ENCODE data around the gene SLC12A4.
"Not testable (repeated sequence)": the region's sequence is repeated elsewhere in the genome, so short reads cannot be mapped to it uniquely, and the experiment has no call there.

Gene SLC12A4

GRCh38 chr16:67926181-67926750 lies 42.2 kb downstream of the SLC12A4 start:
- DNase-seq (ENCODE audit: low read depth): peak; percentile 40

DNA sequence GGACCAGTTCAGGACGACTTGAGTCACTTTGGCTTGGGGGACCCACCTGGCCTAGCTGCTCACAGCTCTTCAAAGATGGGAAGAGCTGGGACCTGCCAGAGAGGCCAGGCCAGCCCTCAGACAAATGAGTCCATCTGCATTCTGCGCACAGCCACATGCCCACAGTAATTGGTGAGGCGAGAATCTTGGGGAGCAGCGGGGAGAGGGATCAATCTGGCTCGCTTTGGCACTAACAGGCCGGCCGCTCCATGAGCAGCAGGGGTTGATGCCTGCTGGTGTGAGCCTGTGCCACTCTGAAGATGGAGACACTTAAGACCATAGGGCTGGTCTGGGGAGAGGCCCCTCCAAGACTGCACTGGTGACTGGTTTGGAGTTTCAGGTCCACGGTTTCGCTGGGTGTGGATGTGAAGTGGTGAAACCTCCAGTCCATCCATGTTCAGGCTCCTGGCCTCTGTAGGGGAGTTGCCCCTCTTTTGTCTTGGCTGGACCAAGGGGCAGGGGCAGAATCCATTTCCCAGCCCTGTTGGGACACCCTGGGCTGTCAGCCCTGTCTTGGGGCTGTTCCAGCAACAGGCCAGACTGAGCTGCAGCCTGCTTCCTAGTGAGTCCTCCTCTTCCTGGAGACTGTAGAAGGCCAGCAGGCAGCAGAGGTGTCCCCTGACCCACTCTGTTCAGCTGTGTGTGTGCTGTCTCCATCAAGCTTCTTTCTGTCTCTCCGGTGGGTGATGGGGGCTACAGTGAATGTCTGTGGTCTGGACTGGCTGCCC lies 44.1 kb downstream of the SLC12A4 start:
- no peak for DNase-seq (ENCODE audit: low read depth)

DNA sequence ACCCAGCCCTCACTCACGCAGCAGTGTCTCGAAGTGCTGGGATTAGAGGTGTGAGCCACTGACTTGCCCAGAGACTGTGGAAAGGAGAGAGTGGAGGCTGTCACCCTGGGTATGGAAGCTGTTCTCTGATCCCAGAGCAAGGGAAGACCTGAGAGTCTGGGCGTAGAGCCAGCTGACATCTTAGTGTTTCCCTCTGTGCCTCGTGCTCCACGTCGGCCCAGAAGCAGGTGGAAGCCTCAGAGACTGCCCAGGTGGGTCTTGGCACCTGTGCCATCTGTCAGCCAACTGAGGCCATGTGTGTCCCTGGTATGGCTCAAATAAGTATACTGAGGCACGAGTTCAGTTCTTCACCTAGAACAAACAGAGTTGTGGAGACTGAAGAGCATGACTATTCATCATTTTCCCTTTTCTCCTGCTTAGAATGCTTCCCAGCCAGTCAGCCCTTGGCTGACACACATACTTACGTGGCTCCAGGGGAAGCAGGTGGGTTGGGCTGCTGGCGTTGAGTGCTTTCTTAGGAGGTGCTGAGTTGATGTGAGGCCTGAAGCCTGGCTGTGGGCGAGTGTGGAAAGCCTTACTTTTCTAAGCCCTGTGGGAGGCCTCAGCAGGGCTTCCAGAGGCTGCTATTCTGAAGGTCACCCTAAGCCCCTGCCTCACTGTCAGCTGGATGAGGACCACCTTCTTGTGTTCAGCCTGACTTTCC lies 44.9 kb downstream of the SLC12A4 start:
- no peak for DNase-seq (ENCODE audit: low read depth)

GRCh38 chr16:67922740-67923139 lies 45.7 kb downstream of the SLC12A4 start:
- DNase-seq (ENCODE audit: low read depth): no peak

- peak; percentile 52 for DNase-seq (ENCODE audit: low read depth)
Measured at GRCh38 chr16:67922221-67922620, 46.2 kb downstream of the SLC12A4 start.

- DNase-seq (ENCODE audit: low read depth): no peak
Measured at GRCh38 chr16:67919622-67920221, 48.7 kb downstream of the SLC12A4 start.

- peak; percentile 82 for DNase-seq (ENCODE audit: low read depth)
Measured at GRCh38 chr16:67917852-67918236, 50.6 kb downstream of the SLC12A4 start.

DNA sequence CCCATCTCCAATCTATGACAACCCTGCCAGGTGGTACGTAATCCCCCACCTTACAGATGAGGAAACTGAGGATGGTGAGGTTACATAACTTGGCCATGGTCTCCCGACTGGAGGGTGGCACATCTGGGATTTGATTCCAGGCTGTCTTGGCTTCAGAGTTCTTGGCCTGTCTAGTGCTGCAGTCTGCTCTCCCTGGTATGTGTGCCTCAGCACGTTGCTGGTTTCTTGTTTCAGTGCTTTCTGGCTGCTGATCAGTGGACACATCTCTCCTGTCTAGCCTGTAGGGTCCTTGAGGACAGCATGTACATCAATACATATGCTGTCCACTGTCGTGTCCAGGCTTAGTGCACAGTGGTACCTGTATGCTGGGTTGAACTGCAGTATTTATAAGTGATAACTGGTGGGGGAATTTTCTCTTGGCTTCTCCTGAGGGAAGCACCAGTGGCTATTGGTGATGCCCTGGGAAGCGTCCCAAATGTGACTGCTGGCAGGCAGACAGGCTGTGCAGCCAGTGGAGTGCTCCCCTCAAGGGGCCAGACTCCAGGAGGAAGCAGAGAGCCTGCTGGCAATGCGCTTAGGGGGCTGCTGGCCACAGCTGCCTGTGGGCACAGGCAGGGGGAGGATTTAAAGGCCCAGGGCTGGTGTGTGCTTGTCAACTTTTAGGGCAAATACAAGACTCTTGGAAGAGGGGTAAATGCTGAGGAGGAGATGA lies 51.1 kb downstream of the SLC12A4 start:
- no peak for DNase-seq (ENCODE audit: low read depth)

GRCh38 chr16:67915831-67916723 lies 52.4 kb downstream of the SLC12A4 start:
- no peak for DNase-seq (ENCODE audit: low read depth)

- DNase-seq (ENCODE audit: low read depth): not testable (repeated sequence)
Measured at GRCh38 chr16:67915496-67915769, 53.0 kb downstream of the SLC12A4 start.

DNA sequence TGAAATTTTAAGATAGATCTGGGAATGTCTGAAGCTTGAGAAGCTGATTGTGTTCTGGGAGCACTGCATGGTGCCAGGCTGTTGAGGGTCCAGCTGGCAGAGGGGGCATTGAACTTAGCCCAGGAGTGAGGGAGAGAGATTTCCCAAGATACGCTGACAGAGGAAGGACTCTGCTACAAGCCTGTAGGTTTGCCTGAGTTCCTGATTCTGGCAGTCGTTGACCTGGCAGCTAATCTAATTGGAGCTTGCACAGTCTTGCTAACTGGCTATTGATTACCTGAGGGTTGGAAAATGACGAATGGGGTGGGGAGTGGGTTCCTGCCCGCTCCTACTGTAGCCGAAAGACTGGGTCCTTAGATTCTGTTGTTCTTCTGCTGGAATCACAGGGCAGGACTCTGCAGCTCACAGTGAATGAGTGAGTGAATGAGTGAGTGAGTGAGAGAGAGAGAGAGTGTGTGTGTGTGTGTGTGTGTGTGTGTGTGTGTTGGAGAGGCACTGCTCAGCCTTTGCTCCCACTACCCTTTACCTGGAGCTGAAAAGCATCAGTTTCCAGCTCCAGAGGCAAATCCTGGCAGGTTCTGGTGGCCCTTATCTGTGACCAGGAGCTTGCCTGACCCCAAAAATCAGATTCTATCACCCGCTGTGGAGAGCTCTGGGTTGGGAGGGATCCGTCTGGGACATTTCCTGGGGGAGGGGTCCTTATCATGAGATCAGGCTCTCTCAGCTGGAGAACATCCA lies 53.5 kb downstream of the SLC12A4 start:
- no peak for DNase-seq (ENCODE audit: low read depth)

- DNase-seq (ENCODE audit: low read depth): peak; percentile 60
Measured at GRCh38 chr16:67910158-67910557, 58.3 kb downstream of the SLC12A4 start.

DNA sequence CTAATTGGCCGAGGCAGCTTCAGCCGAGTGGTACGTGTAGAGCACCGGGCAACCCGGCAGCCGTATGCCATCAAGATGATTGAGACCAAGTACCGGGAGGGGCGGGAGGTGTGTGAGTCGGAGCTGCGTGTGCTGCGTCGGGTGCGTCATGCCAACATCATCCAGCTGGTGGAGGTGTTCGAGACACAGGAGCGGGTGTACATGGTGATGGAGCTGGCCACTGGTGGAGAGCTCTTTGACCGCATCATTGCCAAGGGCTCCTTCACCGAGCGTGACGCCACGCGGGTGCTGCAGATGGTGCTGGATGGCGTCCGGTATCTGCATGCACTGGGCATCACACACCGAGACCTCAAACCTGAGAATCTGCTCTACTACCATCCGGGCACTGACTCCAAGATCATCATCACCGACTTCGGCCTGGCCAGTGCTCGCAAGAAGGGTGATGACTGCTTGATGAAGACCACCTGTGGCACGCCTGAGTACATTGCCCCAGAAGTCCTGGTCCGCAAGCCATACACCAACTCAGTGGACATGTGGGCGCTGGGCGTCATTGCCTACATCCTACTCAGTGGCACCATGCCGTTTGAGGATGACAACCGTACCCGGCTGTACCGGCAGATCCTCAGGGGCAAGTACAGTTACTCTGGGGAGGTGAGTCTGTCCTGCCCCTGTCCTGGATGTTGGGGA lies 59.2 kb downstream of the SLC12A4 start:
- no peak for DNase-seq (ENCODE audit: low read depth)

DNA sequence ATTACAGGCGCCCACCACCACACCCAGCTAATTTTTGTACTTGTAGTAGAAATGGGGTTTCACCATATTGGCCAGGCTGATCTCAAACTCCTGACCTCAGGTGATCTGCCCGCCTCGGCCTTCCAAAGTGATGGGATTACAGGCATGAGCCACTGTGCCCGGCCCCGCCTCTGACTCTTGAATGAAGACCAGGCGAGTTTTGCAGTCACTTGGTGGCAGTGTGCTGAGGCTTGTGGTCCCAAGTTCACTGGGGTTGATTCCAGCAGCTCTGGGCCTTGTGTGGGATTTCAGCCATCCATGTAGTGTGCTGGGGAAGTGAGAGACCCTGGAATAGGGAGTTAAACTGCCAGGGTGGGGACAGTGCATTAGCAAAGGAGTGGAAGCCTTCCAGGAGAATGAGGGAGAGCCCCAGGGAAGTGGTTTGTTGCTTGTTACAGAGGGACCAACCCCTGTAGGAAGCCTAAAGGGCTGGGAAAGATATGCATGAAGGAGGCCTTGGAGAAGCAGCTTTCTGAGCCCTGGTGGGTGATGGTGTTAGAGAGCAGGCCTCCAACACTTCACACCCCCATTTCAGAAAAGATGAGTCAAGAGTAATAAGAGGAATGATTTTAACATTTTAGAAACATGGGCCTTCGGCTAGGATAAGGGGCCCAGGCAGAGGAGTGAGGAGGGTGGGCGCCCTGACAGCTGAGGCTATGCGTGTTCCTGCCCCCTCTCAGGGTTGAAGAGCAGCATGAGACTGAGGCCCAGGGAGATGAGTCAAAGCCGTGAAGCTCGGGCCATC lies 60.8 kb downstream of the SLC12A4 start:
- DNase-seq (ENCODE audit: low read depth): no peak

GRCh38 chr16:67902831-67903230 lies 65.6 kb downstream of the SLC12A4 start:
- no peak for DNase-seq (ENCODE audit: low read depth)

GRCh38 chr16:67901734-67902133 lies 66.7 kb downstream of the SLC12A4 start:
- no peak for DNase-seq (ENCODE audit: low read depth)

DNA sequence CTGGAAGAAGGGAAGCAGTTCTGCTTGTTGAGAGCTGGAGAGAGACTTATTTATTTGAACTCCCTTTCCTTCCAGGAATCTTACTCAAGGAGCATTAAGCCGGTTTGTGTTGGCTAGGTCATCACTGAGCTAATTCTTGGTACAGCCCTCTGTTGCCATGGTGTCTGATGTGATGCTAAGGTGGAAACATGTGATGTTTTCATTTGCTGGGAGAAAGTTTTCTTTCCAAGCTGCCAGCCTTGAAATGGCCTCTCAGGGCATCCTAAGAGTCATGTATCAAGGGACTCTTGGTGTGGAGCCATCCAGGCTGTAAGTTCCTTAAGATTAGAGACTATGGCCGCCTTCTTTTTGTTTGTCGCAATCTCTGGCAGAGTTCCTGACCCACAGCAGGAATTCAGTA lies 71.2 kb downstream of the SLC12A4 start:
- DNase-seq (ENCODE audit: low read depth): peak; percentile 55

DNA sequence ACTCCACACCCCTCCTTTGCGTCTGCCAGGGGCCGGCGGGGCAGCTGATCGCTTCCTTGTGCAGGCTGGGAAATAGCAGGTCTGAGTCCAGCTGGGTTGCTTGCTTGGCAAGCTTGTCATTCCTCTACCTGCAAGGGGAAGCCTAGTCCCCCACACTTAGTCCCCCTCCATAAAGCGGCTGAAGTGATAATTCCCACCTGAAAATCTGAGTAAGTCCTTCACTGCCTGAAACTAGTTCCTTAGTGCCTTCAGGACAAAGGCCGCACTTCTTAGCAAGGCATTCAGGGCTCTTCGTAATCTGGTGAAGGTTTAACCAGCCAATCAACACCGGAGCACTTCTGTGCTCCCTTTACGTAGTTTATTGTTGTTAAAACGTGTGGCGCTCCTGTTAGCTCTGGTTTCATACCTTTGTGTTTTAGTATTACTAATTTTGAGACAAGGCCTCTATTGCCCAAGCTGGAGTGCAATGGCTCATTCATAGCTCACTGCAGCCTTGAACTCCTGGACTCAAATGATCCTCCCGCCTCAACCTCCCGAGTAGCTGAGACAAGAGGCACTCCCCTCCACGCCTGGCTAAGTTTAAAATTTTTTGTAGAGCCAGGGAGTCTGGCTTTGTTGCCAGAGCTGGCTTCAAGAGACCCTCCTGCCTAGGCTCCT lies 74.6 kb downstream of the SLC12A4 start:
- peak; percentile 10 for DNase-seq (ENCODE audit: low read depth)
